ENCODE results near the gene KRTAP5-2.
A peak's percentile ranks its signal among the peaks of the same experiment; 100 is the strongest.

KRTAP5-2 gene

DNA sequence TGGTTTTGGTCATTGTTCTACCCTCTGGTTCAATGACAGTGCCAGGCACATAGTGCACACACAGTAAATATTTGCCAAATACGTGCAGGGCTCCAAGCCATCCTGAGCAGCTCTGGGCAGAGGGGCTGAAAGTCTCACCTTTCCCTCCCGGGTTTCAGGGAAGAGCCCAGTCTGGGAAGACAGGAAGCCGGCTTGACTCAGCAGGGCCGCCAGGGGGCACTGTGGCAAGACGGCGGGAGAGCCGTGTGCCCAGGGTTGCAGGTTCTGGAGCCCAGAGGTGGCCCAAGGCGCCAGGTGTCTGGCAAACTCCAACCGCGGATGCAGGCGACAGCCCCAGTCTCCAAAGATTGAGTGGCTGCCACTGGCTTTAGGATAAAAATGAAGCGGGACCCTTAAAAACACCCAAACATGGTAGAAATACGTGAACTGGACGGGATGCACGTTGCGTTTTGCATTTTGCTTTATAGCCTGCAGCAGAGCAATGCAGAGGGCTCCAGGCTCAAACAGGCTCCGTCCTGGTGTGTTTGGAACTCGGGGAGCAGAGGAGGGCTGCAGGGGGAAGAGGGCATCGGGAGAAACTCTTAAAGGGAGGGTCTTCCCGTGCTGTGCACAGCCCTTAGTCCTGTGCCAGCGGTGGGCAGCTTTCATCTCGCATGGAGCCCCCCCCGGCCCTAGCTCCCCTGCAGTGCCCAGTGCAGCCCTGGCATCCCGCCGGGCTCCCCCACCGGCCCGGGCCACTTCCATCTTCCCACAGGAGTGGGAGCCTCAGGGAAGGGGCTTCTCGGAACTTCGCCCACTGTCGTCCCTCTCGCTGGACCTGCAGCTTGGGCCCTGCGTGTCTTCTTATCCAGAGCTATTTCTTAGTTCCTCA lies 42.2 kb upstream of the KRTAP5-2 start:
- DNase-seq (ENCODE audit: low read depth), result peak; percentile 53
- TF ChIP-seq, protein P1, sequence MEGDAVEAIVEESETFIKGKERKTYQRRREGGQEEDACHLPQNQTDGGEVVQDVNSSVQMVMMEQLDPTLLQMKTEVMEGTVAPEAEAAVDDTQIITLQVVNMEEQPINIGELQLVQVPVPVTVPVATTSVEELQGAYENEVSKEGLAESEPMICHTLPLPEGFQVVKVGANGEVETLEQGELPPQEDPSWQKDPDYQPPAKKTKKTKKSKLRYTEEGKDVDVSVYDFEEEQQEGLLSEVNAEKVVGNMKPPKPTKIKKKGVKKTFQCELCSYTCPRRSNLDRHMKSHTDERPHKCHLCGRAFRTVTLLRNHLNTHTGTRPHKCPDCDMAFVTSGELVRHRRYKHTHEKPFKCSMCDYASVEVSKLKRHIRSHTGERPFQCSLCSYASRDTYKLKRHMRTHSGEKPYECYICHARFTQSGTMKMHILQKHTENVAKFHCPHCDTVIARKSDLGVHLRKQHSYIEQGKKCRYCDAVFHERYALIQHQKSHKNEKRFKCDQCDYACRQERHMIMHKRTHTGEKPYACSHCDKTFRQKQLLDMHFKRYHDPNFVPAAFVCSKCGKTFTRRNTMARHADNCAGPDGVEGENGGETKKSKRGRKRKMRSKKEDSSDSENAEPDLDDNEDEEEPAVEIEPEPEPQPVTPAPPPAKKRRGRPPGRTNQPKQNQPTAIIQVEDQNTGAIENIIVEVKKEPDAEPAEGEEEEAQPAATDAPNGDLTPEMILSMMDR (IDR thresholded peaks at IDR 0.05; ENCODE audit: control insufficient read depth, extremely low read depth, insufficient read depth), result peak; percentile 94
- H3K4me3 ChIP-seq (ENCODE audit: low read depth, low read length), result no peak overlapping the region

DNA sequence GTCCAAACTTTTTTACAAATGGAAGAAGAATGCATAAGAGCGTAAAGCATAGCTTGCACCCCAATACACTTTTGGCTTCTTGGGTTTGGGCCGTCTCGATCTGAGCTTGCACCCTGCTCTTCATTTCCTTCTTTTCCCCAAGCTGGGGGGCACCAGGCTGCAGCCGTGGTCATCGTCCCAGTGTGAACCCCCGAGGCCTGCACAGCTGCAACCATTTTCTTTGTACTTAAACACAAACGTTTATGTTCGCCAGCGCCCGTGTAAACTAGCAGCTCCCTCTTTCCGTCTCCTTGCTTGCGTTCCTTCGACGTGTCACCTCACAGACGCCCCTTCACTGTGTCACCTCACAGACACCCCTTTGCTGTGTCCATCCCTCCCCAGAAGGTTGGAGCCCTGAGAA lies 41.6 kb upstream of the KRTAP5-2 start:
- H3K4me3 ChIP-seq (ENCODE audit: low read depth, low read length), result no peak overlapping the region
- TF ChIP-seq, protein P1 (IDR thresholded peaks at IDR 0.05; ENCODE audit: control insufficient read depth, extremely low read depth, insufficient read depth), result no peak
- DNase-seq (ENCODE audit: low read depth), result no peak

DNA sequence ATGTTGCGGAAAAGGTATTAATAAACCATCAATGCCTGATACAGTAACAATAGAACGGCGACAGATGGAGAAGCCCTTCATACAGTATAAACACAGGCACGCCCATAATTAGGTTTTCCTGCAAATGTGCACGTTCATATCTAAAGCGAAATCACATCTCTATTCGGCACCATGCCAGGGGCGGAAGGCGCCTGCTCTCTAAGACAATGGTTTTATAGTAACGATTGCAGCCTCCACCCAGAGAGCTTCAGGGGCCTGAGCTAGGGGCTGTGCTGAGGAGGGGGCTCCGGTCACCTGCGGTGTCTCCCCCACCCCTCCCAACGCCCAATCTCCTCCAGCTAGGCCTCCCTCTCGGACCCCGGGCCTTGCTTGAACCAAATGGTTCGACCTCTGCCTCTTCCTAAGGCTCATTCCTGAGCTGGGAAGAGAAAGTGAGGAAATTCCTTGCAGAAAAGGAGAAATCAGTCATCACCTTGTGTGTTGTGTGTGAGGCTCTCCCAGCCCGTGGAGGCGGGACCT lies 41.1 kb upstream of the KRTAP5-2 start:
- H3K4me3 ChIP-seq (ENCODE audit: low read depth, low read length), result no peak overlapping the region
- TF ChIP-seq, protein P1 (IDR thresholded peaks at IDR 0.05; ENCODE audit: control insufficient read depth, extremely low read depth, insufficient read depth), result no peak
- DNase-seq (ENCODE audit: low read depth), result no peak

DNA sequence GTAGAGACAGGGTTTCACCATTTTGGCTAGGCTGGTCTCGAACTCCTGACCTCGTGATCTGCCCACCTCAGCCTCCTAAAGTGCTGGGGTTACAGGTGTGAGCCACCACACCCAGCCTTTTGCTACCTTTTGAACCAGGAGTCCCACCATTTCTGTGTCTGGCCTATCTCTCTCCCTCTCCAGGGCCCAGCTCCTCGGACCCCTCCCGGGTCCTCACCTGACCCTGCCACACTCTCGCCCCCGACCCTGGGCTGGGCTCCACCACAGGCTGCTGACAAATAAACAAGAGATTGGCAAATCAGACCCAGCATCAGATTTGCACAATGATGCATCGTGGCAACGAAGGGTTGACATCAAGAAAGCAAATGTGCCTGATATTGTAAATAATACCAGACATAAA lies 40.2 kb upstream of the KRTAP5-2 start:
- DNase-seq (ENCODE audit: low read depth), result no peak
- no peak overlapping the region for H3K4me3 ChIP-seq (ENCODE audit: low read depth, low read length)
- TF ChIP-seq, protein P1 (IDR thresholded peaks at IDR 0.05; ENCODE audit: control insufficient read depth, extremely low read depth, insufficient read depth), result no peak

DNA sequence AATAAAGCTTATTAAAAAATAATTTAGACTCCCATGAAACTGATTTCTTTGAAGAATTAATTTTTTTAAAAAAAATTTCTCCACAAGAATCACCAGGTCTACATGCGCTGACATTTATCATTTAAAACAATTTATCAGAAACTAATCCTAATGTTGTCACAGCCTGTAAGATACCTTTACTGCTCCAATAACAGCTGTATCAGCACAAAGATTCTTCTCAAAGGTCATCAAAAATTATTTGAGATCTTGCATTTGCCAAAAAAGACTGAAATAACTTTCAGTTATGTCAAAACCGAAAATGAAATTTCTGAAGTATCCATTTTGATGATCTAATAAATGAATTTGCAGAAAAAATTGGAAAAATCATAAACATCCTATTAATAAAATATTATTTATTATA lies 39.5 kb upstream of the KRTAP5-2 start:
- TF ChIP-seq, protein P1 (IDR thresholded peaks at IDR 0.05; ENCODE audit: control insufficient read depth, extremely low read depth, insufficient read depth), result no peak

DNA sequence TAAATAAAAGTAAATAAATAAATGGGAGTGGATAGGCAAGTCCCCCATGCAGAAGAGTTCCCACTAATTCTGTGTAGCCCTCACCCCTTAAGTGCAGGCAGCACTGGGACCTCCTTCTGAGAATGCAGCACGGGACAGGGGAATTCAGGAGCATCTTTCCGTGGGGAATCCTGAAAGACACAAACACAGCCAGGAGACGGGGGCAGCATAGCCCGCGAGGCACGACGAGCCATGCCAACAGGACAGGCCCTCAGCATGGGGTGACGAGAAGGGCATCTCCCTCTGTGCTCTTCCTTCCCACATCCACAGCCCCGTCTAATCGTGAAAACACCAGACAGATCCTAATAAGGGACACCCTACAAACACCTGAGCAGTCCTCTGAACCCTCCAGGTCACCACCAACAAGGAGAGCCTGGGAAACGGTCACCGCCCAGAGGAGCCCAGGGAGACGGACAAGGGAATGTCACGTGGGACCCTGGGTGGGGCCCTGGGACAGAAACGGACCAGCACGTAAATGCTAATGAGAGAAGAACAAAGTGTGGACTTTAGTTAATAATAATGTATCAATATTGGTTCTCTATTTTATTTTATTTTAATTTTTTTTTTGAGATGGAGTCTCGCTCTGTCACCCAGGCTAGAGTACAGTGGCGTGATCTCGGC lies 38.3 kb upstream of the KRTAP5-2 start:
- TF ChIP-seq, protein P1 (IDR thresholded peaks at IDR 0.05; ENCODE audit: control insufficient read depth, extremely low read depth, insufficient read depth), result no peak
- no peak overlapping the region for H3K4me3 ChIP-seq (ENCODE audit: low read depth, low read length)
- DNase-seq (ENCODE audit: low read depth), result no peak

More for the DNA sequence above, 39.5 kb upstream of the KRTAP5-2 start:
- DNase-seq (ENCODE audit: low read depth), result no peak
- no peak overlapping the region for H3K4me3 ChIP-seq (ENCODE audit: low read depth, low read length)

All from LNCaP clone FGC (cell line).